ENCODE results near the gene DBNL.

DBNL gene

DNA sequence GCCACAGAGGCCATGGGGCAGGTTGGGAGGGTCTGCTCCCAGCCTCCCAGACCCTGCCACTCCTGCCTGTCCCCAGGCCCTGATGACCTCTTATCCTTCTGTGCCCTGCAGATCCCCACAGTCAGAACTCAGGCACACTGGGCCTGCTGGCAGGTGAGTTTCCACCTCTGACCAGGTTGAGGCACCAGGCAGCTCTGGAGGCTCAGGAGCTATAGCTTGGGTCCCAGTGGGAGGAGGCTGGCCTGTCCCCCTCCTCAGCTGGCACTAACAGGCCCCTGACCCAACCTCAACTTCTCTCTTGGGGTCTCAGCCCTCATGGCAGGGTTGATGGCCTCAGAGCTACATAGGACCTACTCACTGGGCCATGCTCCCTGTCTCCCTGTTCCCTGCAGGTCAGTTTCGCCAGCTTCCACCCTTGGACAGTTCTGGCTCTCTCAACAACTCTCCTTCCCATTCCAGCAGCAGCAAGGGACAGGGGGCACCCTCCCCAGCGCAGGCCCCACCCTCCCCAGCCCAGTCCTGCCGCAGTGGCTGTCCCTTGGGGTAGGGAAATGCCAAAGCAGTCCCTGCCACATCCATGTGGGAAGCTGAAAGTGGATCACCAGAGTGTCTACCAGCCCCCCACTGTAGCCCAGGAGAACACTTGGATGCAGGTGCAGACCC is 56.9 kb downstream of the DBNL start:
- Histone ChIP-seq H3K9ac (ENCODE audit: low read depth, low read length) (no peak overlapping the region), H3K36me3 (ENCODE audit: insufficient read depth, low read length) (no peaks in the 10 kb centered on the region), H3K9me3 (ENCODE audit: control insufficient read depth, insufficient read depth, low read length) (no peaks in the 10 kb centered on the region), H3K4me1 (ENCODE audit: insufficient read depth, low read length) (peaks cover 12% of the 10 kb centered on the region; the same call in 1 of the 2 replicates)

DNA sequence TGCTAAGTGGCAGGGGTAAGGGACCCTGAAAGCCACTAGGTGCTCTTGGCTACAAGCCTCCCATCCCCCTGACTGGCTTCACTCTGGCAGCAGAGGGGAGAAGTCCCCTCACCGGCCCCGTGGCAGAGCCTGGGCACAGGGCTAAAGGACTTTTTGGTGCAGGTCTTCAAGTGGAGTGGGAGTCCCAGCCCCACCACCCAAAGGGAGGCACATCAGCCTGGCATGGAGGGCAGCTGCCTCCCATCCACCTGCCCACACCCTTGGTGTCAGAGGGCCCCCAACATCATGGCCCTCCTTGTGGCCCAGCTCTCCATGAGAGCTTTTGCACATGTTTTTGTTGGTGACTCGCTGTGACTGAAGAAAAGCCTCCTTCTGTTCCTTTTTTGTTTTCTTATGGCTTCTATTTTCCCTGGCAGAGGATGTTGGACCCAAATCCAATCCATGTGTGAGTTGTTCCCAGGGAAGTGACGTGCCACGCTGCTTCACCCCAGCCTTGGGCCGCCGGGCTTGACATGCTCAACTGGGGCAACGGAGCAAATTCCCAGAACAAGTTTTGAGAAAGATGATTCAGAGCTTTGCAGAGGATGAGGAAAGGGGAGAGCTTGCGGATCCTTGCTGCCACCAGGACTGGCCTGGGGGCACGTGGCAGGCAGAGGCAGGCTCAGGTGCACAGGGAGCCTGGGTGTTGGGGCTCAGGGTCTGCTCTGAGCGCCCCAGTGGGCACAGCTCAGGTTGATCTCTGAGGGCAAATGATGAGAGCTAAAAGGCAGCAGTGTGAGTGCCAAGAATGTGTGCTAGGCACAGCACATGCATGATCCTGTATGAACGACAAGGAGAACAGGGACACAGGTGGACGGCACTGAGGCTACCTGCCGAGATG is 57.7 kb downstream of the DBNL start:
- H3K9me3 ChIP-seq (ENCODE audit: control insufficient read depth, insufficient read depth, low read length), result no peaks in the 10 kb centered on the region
- H3K36me3 ChIP-seq (ENCODE audit: insufficient read depth, low read length), result no peaks in the 10 kb centered on the region
- H3K9ac ChIP-seq (ENCODE audit: low read depth, low read length), result no peak overlapping the region
- peaks cover 12% of the 10 kb centered on the region; the same call in 1 of the 2 replicates for H3K4me1 ChIP-seq (ENCODE audit: insufficient read depth, low read length)

DNA sequence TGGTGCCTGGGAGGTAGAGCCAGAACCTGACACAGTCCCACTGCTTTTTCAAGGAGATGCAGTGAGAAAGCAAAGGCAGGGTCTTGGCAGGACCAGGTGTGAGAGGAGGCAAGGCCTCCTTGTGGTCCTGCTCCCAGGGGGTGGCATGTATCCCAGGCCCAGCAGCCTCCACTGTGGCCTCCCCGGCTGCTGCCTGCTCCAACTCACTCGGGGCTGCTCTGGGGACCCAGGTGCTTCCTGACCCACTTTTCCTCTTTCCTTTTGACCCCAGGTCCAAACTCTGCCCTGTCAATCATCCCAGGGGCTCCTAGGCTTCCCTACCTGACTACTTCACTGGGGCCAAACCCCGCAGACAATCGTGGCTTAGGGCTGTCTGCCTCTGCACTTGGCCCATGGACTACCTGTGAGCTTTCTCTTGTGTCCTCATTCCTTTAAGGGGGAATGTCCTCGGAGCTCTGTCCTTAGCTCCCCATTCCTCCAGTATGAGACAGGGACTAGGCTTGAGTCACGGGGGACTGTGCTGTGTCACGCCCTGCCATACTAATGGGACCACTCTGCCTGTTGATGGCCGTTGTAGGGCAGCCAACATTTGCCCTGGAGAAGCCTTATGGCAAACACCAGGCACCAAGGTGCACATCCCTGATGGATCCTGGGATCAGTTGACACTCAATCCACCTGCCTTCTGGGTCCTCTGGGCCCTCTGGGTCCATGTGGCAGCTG is 58.5 kb downstream of the DBNL start:
- Histone ChIP-seq H3K4me1 (ENCODE audit: insufficient read depth, low read length) (peaks cover 12% of the 10 kb centered on the region; the same call in 1 of the 2 replicates), H3K9me3 (ENCODE audit: control insufficient read depth, insufficient read depth, low read length) (no peaks in the 10 kb centered on the region), H3K36me3 (ENCODE audit: insufficient read depth, low read length) (no peaks in the 10 kb centered on the region), H3K9ac (ENCODE audit: low read depth, low read length) (no peak overlapping the region)

- Histone ChIP-seq H3K9ac (ENCODE audit: low read depth, low read length) (peak overlapping the region; percentile 39; the same call in 1 of the 2 replicates), H3K36me3 (ENCODE audit: insufficient read depth, low read length) (no peaks in the 10 kb centered on the region), H3K9me3 (ENCODE audit: control insufficient read depth, insufficient read depth, low read length) (no peaks in the 10 kb centered on the region), H3K4me1 (ENCODE audit: insufficient read depth, low read length) (peaks cover 12% of the 10 kb centered on the region; the same call in 1 of the 2 replicates)
These were observed 59.0 kb downstream of the DBNL start for GRCh38 chr7:44103566-44103922.

DNA sequence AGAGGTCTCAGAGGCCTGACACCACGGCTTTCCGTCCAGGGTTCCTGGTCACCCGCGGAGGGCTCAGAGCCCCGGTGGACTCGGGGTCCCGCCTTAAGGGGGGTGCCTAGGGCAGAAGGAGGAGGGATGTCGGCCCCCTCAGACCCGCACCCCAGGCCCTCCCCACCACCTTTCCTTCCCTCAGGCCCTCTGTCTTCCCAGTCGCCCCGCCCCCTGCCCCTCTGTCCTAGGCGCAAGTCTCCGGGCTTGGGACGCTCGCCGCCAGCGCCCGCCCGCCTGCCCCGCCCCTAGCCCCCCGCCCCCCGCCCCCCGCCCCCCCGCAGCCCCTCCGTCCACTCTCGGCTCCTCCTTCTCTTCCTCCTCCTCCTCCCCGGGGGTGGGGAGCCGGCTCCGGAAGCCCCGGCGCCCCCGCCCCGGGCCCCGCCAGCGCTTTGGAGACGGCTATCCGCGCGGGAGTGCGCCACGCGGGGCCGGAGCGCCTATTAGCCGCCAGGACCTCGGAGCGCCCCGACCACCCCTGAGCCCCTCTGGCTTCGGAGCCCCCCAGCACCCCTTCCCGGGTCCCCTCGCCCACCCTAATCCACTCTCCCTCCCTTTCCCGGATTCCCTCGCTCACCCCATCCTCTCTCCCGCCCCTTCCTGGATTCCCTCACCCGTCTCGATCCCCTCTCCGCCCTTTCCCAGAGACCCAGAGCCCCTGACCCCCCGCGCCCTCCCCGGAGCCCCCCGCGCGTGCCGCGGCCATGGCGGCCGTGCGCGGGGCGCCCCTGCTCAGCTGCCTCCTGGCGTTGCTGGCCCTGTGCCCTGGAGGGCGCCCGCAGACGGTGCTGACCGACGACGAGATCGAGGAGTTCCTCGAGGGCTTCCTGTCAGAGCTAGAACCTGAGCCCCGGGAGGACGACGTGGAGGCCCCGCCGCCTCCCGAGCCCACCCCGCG is 59.7 kb downstream of the DBNL start, which contains the start of gene AEBP1:
TSS of gene AEBP1 (plus strand) at position 423 of the 937 bp plus-strand sequence. CDS start at position 744, 321 bp downstream.
- H3K4me1 ChIP-seq (ENCODE audit: insufficient read depth, low read length), result peaks cover 12% of the 10 kb centered on the region; the same call in 1 of the 2 replicates
- H3K9ac ChIP-seq (ENCODE audit: low read depth, low read length), result peak within 1 kb of the TSS; percentile 65
- H3K9me3 ChIP-seq (ENCODE audit: control insufficient read depth, insufficient read depth, low read length), result no peaks in the 10 kb centered on the region
- no peaks in the 10 kb centered on the region for H3K36me3 ChIP-seq (ENCODE audit: insufficient read depth, low read length)

GRCh38 chr7:44104860-44105771 is 60.6 kb downstream of the DBNL start:
- peaks cover 12% of the 10 kb centered on the region; the same call in 1 of the 2 replicates for H3K4me1 ChIP-seq (ENCODE audit: insufficient read depth, low read length)
- H3K9me3 ChIP-seq (ENCODE audit: control insufficient read depth, insufficient read depth, low read length), result no peaks in the 10 kb centered on the region
- peak overlapping the region; percentile 65; the same call in 1 of the 2 replicates for H3K9ac ChIP-seq (ENCODE audit: low read depth, low read length)
- no peaks in the 10 kb centered on the region for H3K36me3 ChIP-seq (ENCODE audit: insufficient read depth, low read length)

DNA sequence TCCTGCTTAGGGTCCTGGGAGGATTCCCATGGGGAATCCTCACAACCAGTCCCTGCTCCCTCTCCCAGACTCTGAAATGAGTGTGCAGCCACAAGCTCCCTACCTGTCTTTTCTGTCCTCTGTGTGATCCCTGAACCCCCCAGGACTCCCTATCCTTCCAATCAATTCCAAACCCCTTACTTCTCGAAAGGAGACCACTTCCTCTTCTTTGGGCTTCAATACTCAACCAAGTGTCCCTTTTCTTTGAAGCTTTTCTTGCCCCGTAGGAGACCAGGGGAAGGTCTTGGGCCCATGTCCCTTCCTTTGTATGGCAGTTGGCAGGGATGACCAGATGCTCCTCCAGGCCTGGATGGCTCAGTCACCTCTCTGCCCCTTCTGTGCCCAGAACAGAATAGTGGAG is 61.3 kb downstream of the DBNL start:
- 0 out of 2 replicates have a peak overlapping the region, but pooled peaks have one; percentile 65 for H3K9ac ChIP-seq (ENCODE audit: low read depth, low read length)
- no peaks in the 10 kb centered on the region for H3K9me3 ChIP-seq (ENCODE audit: control insufficient read depth, insufficient read depth, low read length)
- H3K4me1 ChIP-seq (ENCODE audit: insufficient read depth, low read length), result peaks cover 8% of the 10 kb centered on the region; the same call in 1 of the 2 replicates

DNA sequence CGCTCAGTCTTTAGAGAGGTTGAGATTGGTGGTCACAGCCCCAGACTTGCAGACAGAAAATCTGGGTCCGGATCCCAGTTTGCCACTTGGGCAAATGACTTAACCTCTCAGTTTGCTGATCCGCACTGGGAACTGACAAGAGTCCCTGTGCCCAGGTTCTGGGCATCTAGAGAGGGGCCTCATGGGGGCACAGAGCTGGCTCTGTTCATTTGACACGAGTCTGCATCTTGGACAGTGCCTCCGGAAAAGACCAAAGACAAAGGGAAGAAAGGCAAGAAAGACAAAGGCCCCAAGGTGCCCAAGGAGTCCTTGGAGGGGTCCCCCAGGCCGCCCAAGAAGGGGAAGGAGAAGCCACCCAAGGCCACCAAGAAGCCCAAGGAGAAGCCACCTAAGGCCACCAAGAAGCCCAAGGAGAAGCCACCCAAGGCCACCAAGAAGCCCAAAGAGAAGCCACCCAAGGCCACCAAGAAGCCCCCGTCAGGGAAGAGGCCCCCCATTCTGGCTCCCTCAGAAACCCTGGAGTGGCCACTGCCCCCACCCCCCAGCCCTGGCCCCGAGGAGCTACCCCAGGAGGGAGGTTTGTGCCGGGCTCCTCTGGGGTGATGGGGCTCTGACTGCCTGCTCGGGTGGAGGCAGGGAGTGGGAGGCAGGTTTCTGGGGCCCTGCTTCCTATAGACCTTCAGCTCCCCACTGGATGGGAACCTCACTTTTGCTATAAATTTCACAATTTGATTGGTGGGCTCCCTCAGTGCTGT is 62.0 kb downstream of the DBNL start:
- Histone ChIP-seq H3K36me3 (ENCODE audit: insufficient read depth, low read length) (no peaks in the 10 kb centered on the region), H3K4me1 (ENCODE audit: insufficient read depth, low read length) (0 out of 2 replicates have a peak, but pooled peaks cover 6% of the 10 kb centered on the region), H3K9me3 (ENCODE audit: control insufficient read depth, insufficient read depth, low read length) (no peaks in the 10 kb centered on the region), H3K9ac (ENCODE audit: low read depth, low read length) (no peak overlapping the region)

More for the DNA sequence above, 61.3 kb downstream of the DBNL start:
- H3K36me3 ChIP-seq (ENCODE audit: insufficient read depth, low read length), result no peaks in the 10 kb centered on the region

GRCh38 chr7:44107116-44107960 is 62.8 kb downstream of the DBNL start:
- Histone ChIP-seq H3K4me1 (ENCODE audit: insufficient read depth, low read length) (0 out of 2 replicates have a peak, but pooled peaks cover 6% of the 10 kb centered on the region), H3K9me3 (ENCODE audit: control insufficient read depth, insufficient read depth, low read length) (no peaks in the 10 kb centered on the region), H3K36me3 (ENCODE audit: insufficient read depth, low read length) (no peaks in the 10 kb centered on the region), H3K9ac (ENCODE audit: low read depth, low read length) (no peak overlapping the region)

DNA sequence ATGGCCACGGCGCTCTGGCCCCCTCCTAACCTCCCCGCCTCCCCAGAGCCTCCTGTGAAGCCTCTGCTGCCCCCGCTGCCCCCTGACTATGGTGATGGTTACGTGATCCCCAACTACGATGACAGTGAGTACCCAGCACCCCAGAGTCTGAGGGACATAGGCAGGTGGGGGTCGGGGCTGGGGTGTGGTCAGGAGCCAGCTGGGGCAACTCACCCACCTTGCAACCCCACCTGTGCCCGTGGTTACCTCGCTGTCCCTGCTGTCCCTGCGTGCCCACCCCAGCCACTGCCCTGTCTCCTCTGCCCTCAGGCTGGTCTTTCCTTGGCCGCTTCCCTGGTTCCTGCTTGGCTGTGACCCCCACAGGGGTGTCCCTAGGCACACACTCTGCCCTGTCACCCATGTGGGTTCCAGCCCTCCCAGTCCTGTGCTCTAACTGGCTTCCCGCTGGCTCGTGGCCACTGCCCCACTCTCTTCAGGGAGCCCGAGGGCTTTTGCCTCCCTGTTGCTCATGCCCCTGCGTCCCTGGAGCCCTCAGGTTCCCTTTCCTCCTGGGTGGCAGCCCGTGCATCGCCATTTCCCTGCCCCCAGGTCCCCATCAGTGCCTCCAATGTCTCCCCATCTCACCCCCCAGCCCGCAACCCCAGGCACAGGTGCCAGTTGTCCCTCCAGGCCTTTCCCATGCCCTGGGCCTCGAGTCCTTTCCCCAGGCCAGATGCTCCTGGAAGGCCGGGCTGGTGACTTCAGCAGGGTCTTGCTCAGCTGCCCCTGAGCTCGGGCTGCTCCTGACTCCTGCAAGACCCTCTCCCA is 63.7 kb downstream of the DBNL start:
- no peaks in the 10 kb centered on the region for H3K9me3 ChIP-seq (ENCODE audit: control insufficient read depth, insufficient read depth, low read length)
- 0 out of 2 replicates have a peak, but pooled peaks cover 6% of the 10 kb centered on the region for H3K4me1 ChIP-seq (ENCODE audit: insufficient read depth, low read length)
- H3K9ac ChIP-seq (ENCODE audit: low read depth, low read length), result no peak overlapping the region
- H3K36me3 ChIP-seq (ENCODE audit: insufficient read depth, low read length), result no peaks in the 10 kb centered on the region
